ENCODE measurements around the gene TMCO4. TPM values are rescaled to one million over a fixed set of nuclear protein-coding genes. Genes with fewer than 3 reads are reported as not detected.
A peak's percentile ranks its signal among the peaks of the same experiment; 100 is the strongest.

TMCO4 gene
- total and polyA plus RNA-seq, 2 of the 8 experiments (the other 6 are each of a cell fraction or from before 2014, with no cell fraction given): 3.0 to 3.1 TPM

DNA sequence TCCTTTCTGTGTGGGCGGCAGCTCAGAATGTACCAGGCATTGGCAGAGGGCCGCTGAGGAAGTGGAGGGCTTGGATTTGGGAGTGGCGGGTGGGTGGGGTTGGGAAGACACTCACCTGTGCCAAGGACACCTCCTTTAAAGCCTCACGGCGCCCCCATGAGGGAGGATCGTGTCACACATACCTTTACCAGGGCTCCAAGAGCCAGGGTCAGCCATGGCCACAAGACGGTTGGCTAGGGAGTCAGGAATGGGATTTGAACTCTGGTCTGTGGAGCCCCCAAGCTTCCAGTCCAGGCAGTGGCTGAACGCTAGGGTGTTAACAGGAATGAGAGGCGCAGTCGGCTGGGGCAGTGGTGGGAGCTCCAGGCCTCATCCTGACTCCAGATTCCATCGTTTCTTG lies 151.0 kb downstream of the TMCO4 start:
- no peaks in the 10 kb centered on the region for H3K36me3 ChIP-seq (ENCODE audit: control insufficient read depth in 2 of 4, insufficient read depth in 4 of 4, low read length in 3 of 4)
- no peak overlapping the region for H3K56ac ChIP-seq (replicated peaks; ENCODE audit: insufficient read length, low read depth, low read length)
- peaks cover 0 to 2% of the 10 kb centered on the region in 2 experiments for H4K20me1 ChIP-seq (replicated peaks in 1 of 2; ENCODE audit: control insufficient read depth in 1 of 2, insufficient read depth in 2 of 2, low read length in 2 of 2)
- WGBS, 2 experiments (ENCODE audit: extremely low coverage in 1 of 2, insufficient coverage in 1 of 2, insufficient read length in 1 of 2, insufficient replicate concordance in 2 of 2, low coverage in 1 of 2, low lambda C conversion rate in 2 of 2, missing lambda C conversion rate in 1 of 2): 43% methylated on average over 10 of the region's 11 CpGs; no CpG with 5 or more reads in 1 of the 2 experiments
- no peak overlapping the region for H4K8ac ChIP-seq (ENCODE audit: extremely low read depth, insufficient read depth, low read length)
- FAIRE-seq: peak; percentile 89
- H2AFZ ChIP-seq (ENCODE audit: low read length): no peak overlapping the region
- no peak overlapping the region for H3K9ac ChIP-seq (replicated peaks in 1 of 4; ENCODE audit: extremely low read depth in 1 of 4, low read depth in 3 of 4, low read length in 3 of 4)
- H3K27ac ChIP-seq (ENCODE audit: low read depth, low read length): no peak overlapping the region
- no peak overlapping the region for H2BK20ac ChIP-seq (ENCODE audit: low read length)
- POLR2A ChIA-PET (ENCODE audit: partially characterized antibody): interaction anchor here (0.8 to 0.9 kb wide), 2 partner anchors 19 to 51 kb away, joined by 3 to 4 read pairs; no protein-coding TSS in a partner anchor
- peaks cover 6% of the 10 kb centered on the region; the same call in 1 of the 2 replicates for H3K23me2 ChIP-seq (ENCODE audit: low read depth, low read length)
- H3K4me2 ChIP-seq (ENCODE audit: insufficient read depth in 1 of 2, low read depth in 2 of 2, low read length in 2 of 2): no peak overlapping the region
- no peak overlapping the region for H2BK5ac ChIP-seq (ENCODE audit: low read depth, low read length)
- H3K14ac ChIP-seq (ENCODE audit: insufficient read length): no peak overlapping the region
- no peaks in the 10 kb centered on the region for H3K79me2 ChIP-seq (ENCODE audit: control insufficient read depth in 1 of 2, insufficient read depth in 2 of 2, low read length in 2 of 2)
- no peak overlapping the region for H2BK15ac ChIP-seq (ENCODE audit: low read length)
- H3K18ac ChIP-seq (ENCODE audit: extremely low read depth, low read length): no peak overlapping the region
- H3K79me1 ChIP-seq (ENCODE audit: low read depth, low read length): no peaks in the 10 kb centered on the region
- H3K27me3 ChIP-seq (replicated peaks in 1 of 4; ENCODE audit: control insufficient read depth in 3 of 4, extremely low read depth in 1 of 4, insufficient read depth in 3 of 4, low read length in 3 of 4): peaks cover 9 to 25% (median 18%) of the 10 kb centered on the region in 4 experiments; a peak in 6 of 7 replicates
- peak; percentile 74 to 90 for DNase-seq (ENCODE audit: low read depth in 1 of 2, low spot score in 2 of 2)
- H2BK120ac ChIP-seq (replicated peaks; ENCODE audit: low read depth, low read length): no peak overlapping the region
- no peak overlapping the region for H2AK5ac ChIP-seq (ENCODE audit: low read depth, low read length)
- no peak overlapping the region for H2BK12ac ChIP-seq (ENCODE audit: low read depth, low read length)
- no peak overlapping the region for H4K91ac ChIP-seq (replicated peaks; ENCODE audit: insufficient read length, low read length)
- no peak overlapping the region for H3K4me3 ChIP-seq (ENCODE audit: extremely low read depth in 1 of 4, insufficient read depth in 2 of 4, low read depth in 3 of 4, low read length in 4 of 4)
- H3K4me1 ChIP-seq (replicated peaks in 1 of 4; ENCODE audit: control insufficient read depth in 3 of 4, insufficient read depth in 4 of 4, low read length in 3 of 4): peaks cover 0 to 11% (median 8%) of the 10 kb centered on the region in 4 experiments; a peak in 6 of 7 replicates
- no peak overlapping the region for H4K5ac ChIP-seq (ENCODE audit: insufficient read length, low read depth, low read length)
- H3K23ac ChIP-seq (ENCODE audit: insufficient read length): no peak overlapping the region
- CTCF ChIA-PET (ENCODE audit: partially characterized antibody): interaction anchor here (0.6 to 7.9 kb wide), 44 partner anchors 8 to 408 kb away, joined by 3 to 63 read pairs (median 4); partner anchors contain the start of genes AKR7A2 and SLC66A1
- H3K9me3 ChIP-seq (ENCODE audit: insufficient read depth in 2 of 2, low read depth in 1 of 2, low read length in 1 of 2): no peaks in the 10 kb centered on the region
- no peak overlapping the region for H3K4ac ChIP-seq (replicated peaks; ENCODE audit: insufficient read length, low read depth, low read length)
- TF ChIP-seq RAD21 (IDR thresholded peaks at IDR 0.05 in 1 of 2, conservative IDR thresholded peaks at IDR 0.05 in 1 of 2; ENCODE audit: low read depth in 2 of 2, low read length in 2 of 2): peak; percentile 73 to 83
- peak; percentile 70; the same call in 1 of the 2 replicates for TF ChIP-seq TEAD4 (IDR thresholded peaks at IDR 0.05; ENCODE audit: low read depth, low read length)
- TF ChIP-seq CREB1 (IDR thresholded peaks at IDR 0.05): 0 out of 2 replicates have a peak, but pooled peaks have one; percentile 19
- peak; percentile 61 to 84 (median 84) for TF ChIP-seq CTCF (IDR thresholded peaks at IDR 0.05; ENCODE audit: control extremely low read depth in 1 of 3, insufficient read depth in 1 of 3, low read depth in 1 of 3, low read length in 3 of 3)

All from H1 (cell line).